K562 (cell line): ENCODE results near the gene FBXO17. TPM values are rescaled to one million over a fixed set of nuclear protein-coding genes. Genes with fewer than 3 reads are reported as not detected.
A peak's percentile ranks its signal among the peaks of the same experiment; 100 is the strongest.

Experiments used
- BCL6 ChIP-seq: fragments of 250-450 bp; sonication (Bioruptor Pico); IDR thresholded peaks from 2 replicates; pipeline ENCODE4 v1.4.0; 2020
- HMG20B ChIP-seq: fragments of 250-450 bp; sonication (Bioruptor Pico); IDR thresholded peaks from 2 replicates; pipeline ENCODE4 v1.5.0; 2021; ENCODE audit warnings: mild to moderate bottlenecking
- KLF1 ChIP-seq: fragments of 450-650 bp; IDR thresholded peaks from 2 replicates; pipeline ENCODE4 v1.6.1; 2016; ENCODE audit warnings: missing genetic modification characterization, missing compliant biosample characterization
- MGA ChIP-seq: fragments of 450-650 bp; IDR thresholded peaks from 2 replicates; pipeline ENCODE4 v1.6.1; 2016; ENCODE audit warnings: mild to moderate bottlenecking, moderate library complexity
- NFXL1 ChIP-seq: fragments of 450-650 bp; formaldehyde crosslinking; IDR thresholded peaks from 2 replicates; pipeline ENCODE4 v1.4.0; 2021; ENCODE audit warnings: mild to moderate bottlenecking
- ZNF318 ChIP-seq, 2 experiments: fragments of 450-650 bp; IDR thresholded peaks; 2 replicates each; pipeline ENCODE4 v1.6.1; 2016; ENCODE audit warnings: mild to moderate bottlenecking in 2 of 2, borderline replicate concordance in 1 of 2, low read depth in 1 of 2, moderate library complexity in 1 of 2
- ZNF785 ChIP-seq: fragments of 250-450 bp; sonication (Bioruptor Pico); IDR thresholded peaks from 2 replicates; pipeline ENCODE4 v1.4.0; 2020; ENCODE audit warnings: mild to moderate bottlenecking
- polyA plus RNA-seq, 8 experiments: library from polyadenylated mRNA; depleted of rRNA in 4 of 8; stranded (reverse) in 5 of 8; unstranded in 3 of 8; fragments of >200 nt; fragmentation: Nextera tagmentation in 2 of 8; fragmentation: Illumina TruSeq in 1 of 8; extraction: Ambion mirVana in 2 of 8; extraction: Trizol in 1 of 8; gene quantifications; 2 replicates each; pipeline versions ENCODE4 v1.2.1 to v1.2.3, GENCODE V29; 2011 to 2014; ENCODE audit warnings: inconsistent platforms in 1 of 8, missing spikeins in 1 of 8
- total RNA-seq, 7 experiments: library from RNA; depleted of rRNA in 6 of 7; stranded (reverse); fragments of >200 nt in 6 of 7; fragmentation: Illumina TruSeq in 2 of 7; extraction: Trizol in 2 of 7; gene quantifications; 2 replicates each; pipeline versions ENCODE4 v1.2.1 to v1.2.3, GENCODE V29; 2011 to 2021; ENCODE audit warnings: low replicate concordance in 1 of 7

Gene FBXO17
- total and polyA plus RNA-seq, 9 of the 15 experiments (the other 6 are each of a cell fraction or from before 2014, with no cell fraction given) = 4.1 to 27.1 (median 19.0) TPM

GRCh38 chr19:38929929-38930775 lies 45.4 kb downstream of the FBXO17 start, which contains the start of gene SARS2 (continued):
- TF ChIP-seq NFXL1 = no peak
- TF ChIP-seq KLF1 (tag) = no peak
- TF ChIP-seq ZNF785 (CRISPR knock-in tag) = no peak
- TF ChIP-seq BCL6 (CRISPR knock-in tag) = 0 out of 2 replicates have a peak, but pooled peaks have one; percentile 25
- TF ChIP-seq MGA = peak; percentile 23; the same call in 1 of the 2 replicates
- TF ChIP-seq HMG20B = no peak
- TF ChIP-seq ZNF318 (IDR thresholded peaks at IDR 0.05; ENCODE audit: borderline replicate concordance in 1 of 2, low read depth in 1 of 2) = no peak
